CD4-positive, alpha-beta memory T cell (primary cell): ENCODE results near the gene ALOX5. TPM values are rescaled to one million over a fixed set of nuclear protein-coding genes. Genes with fewer than 3 reads are reported as not detected.
A peak's percentile ranks its signal among the peaks of the same experiment; 100 is the strongest.
"Not testable (repeated sequence)": the region's sequence is repeated elsewhere in the genome, so short reads cannot be mapped to it uniquely, and the experiment has no call there.

Experiments
- CTCF ChIA-PET: fragments of 350-600 bp; sonication (Branson Sonifier 250); formaldehyde crosslinking; loops from one replicate; lab custom pipeline; 2021; ENCODE audit warnings: inconsistent platforms; ENCODE audit not compliant: partially characterized antibody; lab: Charles Lee
- POLR2A ChIA-PET: fragments of 350-600 bp; sonication (Branson Sonifier 250); formaldehyde crosslinking; loops from one replicate; lab custom pipeline; 2021; ENCODE audit not compliant: partially characterized antibody; lab: Charles Lee
- DNase-seq, 5 donors: peaks; one replicate each; pipeline versions ENCODE4 v3.0.0 to v3.0.0-alpha.2; 2020 to 2022; ENCODE audit warnings: mixed read lengths in 1 of 5
- H3K27ac ChIP-seq: one replicate; pipeline ENCODE4 v1.7.0; 2013; ENCODE audit warnings: low read depth, low read length
- H3K27me3 ChIP-seq: 2 replicates; pipeline ENCODE4 v1.7.0; 2013; ENCODE audit warnings: mild to moderate bottlenecking, low read length, moderate library complexity; ENCODE audit not compliant: insufficient read depth
- H3K36me3 ChIP-seq: 2 replicates; pipeline ENCODE4 v1.7.0; 2013; ENCODE audit warnings: mild to moderate bottlenecking, low read length, moderate library complexity; ENCODE audit not compliant: insufficient read depth
- H3K4me1 ChIP-seq: 2 replicates; pipeline ENCODE4 v1.7.0; 2013; ENCODE audit warnings: mild to moderate bottlenecking, low read length, moderate library complexity; ENCODE audit not compliant: insufficient read depth
- H3K4me3 ChIP-seq, 2 donors: one replicate each; pipeline ENCODE4 v1.7.0; 2013; ENCODE audit warnings: low read length in 2 of 2, mild to moderate bottlenecking in 1 of 2
- H3K9me3 ChIP-seq, 2 donors: one replicate each; pipeline ENCODE4 v1.7.0; 2013; ENCODE audit warnings: low read length in 2 of 2, control low read depth in 1 of 2; ENCODE audit not compliant: control insufficient read depth in 1 of 2
- H3K27ac Mint-ChIP-seq, 7 donors: one replicate each; pipeline ENCODE4 v1.8.0; 2020 to 2021; ENCODE audit warnings: mixed read lengths in 7 of 7, mild to moderate bottlenecking in 6 of 7, inconsistent platforms in 3 of 7, moderate library complexity in 3 of 7
- H3K27me3 Mint-ChIP-seq, 2 donors: one replicate each; pipeline ENCODE4 v1.8.0; 2020 to 2021; ENCODE audit warnings: mixed read lengths in 2 of 2
- H3K36me3 Mint-ChIP-seq, 2 donors: one replicate each; pipeline ENCODE4 v1.8.0; 2020 to 2021; ENCODE audit warnings: mixed read lengths in 2 of 2, inconsistent platforms in 1 of 2, mild to moderate bottlenecking in 1 of 2
- H3K4me1 Mint-ChIP-seq, 4 donors: one replicate each; pipeline ENCODE4 v1.8.0; 2020 to 2021; ENCODE audit warnings: mixed read lengths in 4 of 4, mild to moderate bottlenecking in 1 of 4
- H3K4me3 Mint-ChIP-seq, 8 donors: one replicate each; pipeline ENCODE4 v1.8.0; 2020 to 2021; ENCODE audit warnings: mixed read lengths in 8 of 8, mild to moderate bottlenecking in 7 of 8, moderate library complexity in 6 of 8, inconsistent platforms in 3 of 8
- H3K9me3 Mint-ChIP-seq, 8 donors: one replicate each; pipeline ENCODE4 v1.8.0; 2020 to 2021; ENCODE audit warnings: mixed read lengths in 8 of 8, mild to moderate bottlenecking in 5 of 8, inconsistent platforms in 3 of 8, moderate library complexity in 1 of 8
- intact Hi-C: fragments of 100-400 bp; cut with micrococcal nuclease; formaldehyde crosslinking; loops from one replicate; pipeline ENCODE4 v1.15.1; 2023
- polyA plus RNA-seq, 2 donors: library from polyadenylated mRNA; unstranded; fragments of 300-500 nt; fragmentation: Illumina TruSeq; gene quantifications; one replicate each; pipeline ENCODE4 v1.2.3, GENCODE V29; 2021
- total RNA-seq, 2 experiments: library from RNA; stranded (reverse); gene quantifications; one replicate each; pipeline ENCODE4 v1.2.3, GENCODE V29; 2021

Gene ALOX5
- total and polyA plus RNA-seq, 4 experiments from 2014 or later, result 3.1 to 30.3 (median 9.3) TPM

GRCh38 chr10:45367643-45368042 lies 6.4 kb upstream of the ALOX5 start:
- H3K27ac Mint-ChIP-seq, POLR2A ChIA-PET, CTCF ChIA-PET: not testable (repeated sequence)

GRCh38 chr10:45368181-45368580 lies 5.8 kb upstream of the ALOX5 start:
- Mint-ChIP-seq H3K36me3 (no peaks in the 10 kb centered on the region), H3K4me1 (peaks cover 3 to 7% (median 6%) of the 10 kb centered on the region in 4 donors), H3K4me3 (no peak overlapping the region), H3K27ac (no peak overlapping the region), H3K27me3 (peaks cover 8 to 22% of the 10 kb centered on the region in 2 donors), H3K9me3 (peaks cover 0 to 6% (median under 1%) of the 10 kb centered on the region in 8 donors)
- H3K27ac ChIP-seq, result no peak overlapping the region
- CTCF ChIA-PET, result no interaction called here
- peaks cover 4% of the 10 kb centered on the region for H3K27me3 ChIP-seq
- POLR2A ChIA-PET, result no interaction called here
- H3K4me3 ChIP-seq, result no peak overlapping the region
- no peaks in the 10 kb centered on the region for H3K9me3 ChIP-seq
- DNase-seq, result no peak
- no peaks in the 10 kb centered on the region for H3K36me3 ChIP-seq
- intact Hi-C loops, result no loop called here
- peaks cover 6% of the 10 kb centered on the region for H3K4me1 ChIP-seq

More at GRCh38 chr10:45367643-45368042, 6.4 kb upstream of the ALOX5 start:
- H3K27me3 Mint-ChIP-seq, result peaks cover 5 to 18% of the 10 kb centered on the region in 2 donors
- H3K4me3 ChIP-seq, DNase-seq, H3K36me3 ChIP-seq, H3K27ac ChIP-seq, H3K4me3 Mint-ChIP-seq, H3K36me3 Mint-ChIP-seq, H3K27me3 ChIP-seq, H3K9me3 ChIP-seq, H3K4me1 ChIP-seq, H3K4me1 Mint-ChIP-seq, intact Hi-C loops, H3K9me3 Mint-ChIP-seq: not testable (repeated sequence)

DNA sequence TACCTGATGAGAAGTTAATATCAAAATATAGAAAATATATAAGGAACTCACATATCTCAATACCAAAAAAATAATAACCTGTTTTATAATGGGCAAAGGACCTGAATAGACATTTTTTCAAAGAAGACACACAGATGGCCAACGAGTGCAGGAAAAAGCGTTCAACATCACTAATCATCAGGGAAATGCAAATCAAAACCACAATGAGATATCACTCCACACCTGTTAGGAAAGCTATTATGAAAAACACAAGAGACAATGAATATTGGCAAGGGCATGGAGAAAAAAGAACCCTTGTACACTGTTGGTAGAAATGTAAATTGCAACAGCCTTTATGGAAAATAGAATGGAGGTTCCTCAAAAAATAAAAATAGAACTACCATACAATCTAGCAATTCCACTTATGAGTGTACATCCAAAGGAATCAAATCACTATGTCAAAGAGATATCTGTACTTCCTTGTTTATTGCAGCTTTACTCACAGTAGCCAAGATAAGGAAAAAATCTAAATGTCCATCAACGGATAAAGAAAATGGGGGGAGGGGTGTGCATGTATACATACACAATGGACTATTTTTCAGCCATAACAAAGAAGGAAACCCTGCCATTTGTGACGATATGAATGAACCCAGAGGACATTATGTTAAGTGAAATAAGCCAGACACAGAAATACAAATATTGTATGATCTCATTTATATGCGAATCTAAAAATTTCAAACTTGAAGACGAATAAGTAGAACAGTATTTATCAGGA lies 3.6 kb upstream of the ALOX5 start:
- no peak for DNase-seq
- peaks cover 14% of the 10 kb centered on the region for H3K4me1 ChIP-seq
- no peaks in the 10 kb centered on the region for H3K36me3 ChIP-seq
- Mint-ChIP-seq H3K27ac (no peak overlapping the region), H3K9me3 (peaks cover 0 to 2% (median 0%) of the 10 kb centered on the region in 8 donors), H3K36me3 (no peaks in the 10 kb centered on the region), H3K4me3 (no peak overlapping the region), H3K4me1 (peaks cover 6 to 20% (median 14%) of the 10 kb centered on the region in 4 donors), H3K27me3 (peaks cover 9 to 17% of the 10 kb centered on the region in 2 donors)
- intact Hi-C loops, result no loop called here
- CTCF ChIA-PET, result no interaction called here
- H3K4me3 ChIP-seq, result no peak overlapping the region
- POLR2A ChIA-PET, result no interaction called here
- H3K9me3 ChIP-seq, result no peaks in the 10 kb centered on the region
- no peak overlapping the region for H3K27ac ChIP-seq
- H3K27me3 ChIP-seq, result peaks cover 4% of the 10 kb centered on the region

GRCh38 chr10:45371560-45371959 lies 2.5 kb upstream of the ALOX5 start:
- peaks cover 11 to 28% (median 19%) of the 10 kb centered on the region in 4 donors for H3K4me1 Mint-ChIP-seq
- no peak overlapping the region for H3K27ac Mint-ChIP-seq
- no peaks in the 10 kb centered on the region for H3K36me3 Mint-ChIP-seq
- CTCF ChIA-PET, result no interaction called here
- intact Hi-C loops, result no loop called here
- H3K27me3 ChIP-seq, result peaks cover 4% of the 10 kb centered on the region
- H3K27ac ChIP-seq, result no peak overlapping the region
- no peaks in the 10 kb centered on the region for H3K36me3 ChIP-seq
- H3K4me3 Mint-ChIP-seq, result no peak overlapping the region
- H3K4me1 ChIP-seq, result peaks cover 20% of the 10 kb centered on the region
- H3K9me3 Mint-ChIP-seq, result peaks cover 0 to 1% (median 0%) of the 10 kb centered on the region in 8 donors
- DNase-seq, result no peak
- H3K27me3 Mint-ChIP-seq, result peaks cover 9 to 17% of the 10 kb centered on the region in 2 donors
- no peaks in the 10 kb centered on the region for H3K9me3 ChIP-seq
- H3K4me3 ChIP-seq, result no peak overlapping the region
- POLR2A ChIA-PET, result interaction anchor here (1.4 kb wide), 1 partner anchor 47 kb away, joined by 4 read pairs; no protein-coding TSS in a partner anchor

- DNase-seq, result no peak
- no peak overlapping the region for H3K4me3 ChIP-seq
- ChIA-PET CTCF (no interaction called here), POLR2A (interaction anchor here (1.4 kb wide), 1 partner anchor 47 kb away, joined by 4 read pairs; no protein-coding TSS in a partner anchor)
- Mint-ChIP-seq H3K4me1 (peaks cover 11 to 28% (median 20%) of the 10 kb centered on the region in 4 donors), H3K27ac (peak overlapping the region in 1 of 7 donors; percentile 37), H3K36me3 (no peaks in the 10 kb centered on the region), H3K9me3 (no peaks in the 10 kb centered on the region), H3K27me3 (peaks cover 7 to 17% of the 10 kb centered on the region in 2 donors), H3K4me3 (peak overlapping the region; percentile 80 to 92 (median 87))
- peaks cover 4% of the 10 kb centered on the region for H3K27me3 ChIP-seq
- intact Hi-C loops, result loop anchor here (2.0 kb wide), 1 partner anchor 48 kb away; no protein-coding TSS in a partner anchor
- no peak overlapping the region for H3K27ac ChIP-seq
- H3K36me3 ChIP-seq, result no peaks in the 10 kb centered on the region
- peaks cover 20% of the 10 kb centered on the region for H3K4me1 ChIP-seq
- no peaks in the 10 kb centered on the region for H3K9me3 ChIP-seq
These were observed 1.6 kb upstream of the ALOX5 start for GRCh38 chr10:45372251-45372951.

- H3K4me3 ChIP-seq, result peak overlapping the region in 1 of 2 donors; percentile 38
- Mint-ChIP-seq H3K9me3 (no peaks in the 10 kb centered on the region), H3K27me3 (peaks cover 10 to 17% of the 10 kb centered on the region in 2 donors), H3K4me3 (peak overlapping the region; percentile 80 to 92 (median 87)), H3K4me1 (peaks cover 11 to 28% (median 20%) of the 10 kb centered on the region in 4 donors), H3K36me3 (no peaks in the 10 kb centered on the region), H3K27ac (peak overlapping the region in 2 of 7 donors; percentile 9 to 37)
- H3K9me3 ChIP-seq, result no peaks in the 10 kb centered on the region
- POLR2A ChIA-PET, result interaction anchor here (1.4 kb wide), 1 partner anchor 46 kb away, joined by 4 read pairs; no protein-coding TSS in a partner anchor
- H3K36me3 ChIP-seq, result no peaks in the 10 kb centered on the region
- no peak overlapping the region for H3K27ac ChIP-seq
- peak; percentile 14 to 56 (median 16) for DNase-seq
- H3K4me1 ChIP-seq, result peaks cover 20% of the 10 kb centered on the region
- intact Hi-C loops, result loop anchor here (2.0 kb wide), 1 partner anchor 48 kb away; no protein-coding TSS in a partner anchor
- H3K27me3 ChIP-seq, result peaks cover 4% of the 10 kb centered on the region
- CTCF ChIA-PET, result no interaction called here
These were observed 927 bp upstream of the ALOX5 start for GRCh38 chr10:45373003-45373575.
